Measurements from ENCODE around the gene GALNT15.
A peak's percentile ranks its signal among the peaks of the same experiment; 100 is the strongest.

GALNT15 gene

GRCh38 chr3:16174389-16174788 lies at the start of gene GALNT15:
Gene GALNT15 (plus strand): TSS chr3:16174680. CDS start chr3:16175152, 472 bp downstream.
- DNase-seq (ENCODE audit: low read depth), result peak; percentile 63

GRCh38 chr3:16126634-16127033 lies 47.8 kb upstream of the GALNT15 start:
- DNase-seq (ENCODE audit: low read depth), result no peak

- DNase-seq (ENCODE audit: low read depth), result no peak
These were observed 47.2 kb upstream of the GALNT15 start for GRCh38 chr3:16127249-16127648.

GRCh38 chr3:16130066-16130465 lies 44.4 kb upstream of the GALNT15 start:
- DNase-seq (ENCODE audit: low read depth), result no peak

- DNase-seq (ENCODE audit: low read depth), result no peak
These were observed 42.3 kb upstream of the GALNT15 start for GRCh38 chr3:16132190-16132589.

- no peak for DNase-seq (ENCODE audit: low read depth)
These were observed 41.6 kb upstream of the GALNT15 start for GRCh38 chr3:16132928-16133327.

- no peak for DNase-seq (ENCODE audit: low read depth)
These were observed 40.1 kb upstream of the GALNT15 start for GRCh38 chr3:16134173-16134928.

GRCh38 chr3:16136055-16136454 lies 38.4 kb upstream of the GALNT15 start:
- peak; percentile 42 for DNase-seq (ENCODE audit: low read depth)

- no peak for DNase-seq (ENCODE audit: low read depth)
These were observed 37.4 kb upstream of the GALNT15 start for GRCh38 chr3:16137044-16137443.

- no peak for DNase-seq (ENCODE audit: low read depth)
These were observed 36.5 kb upstream of the GALNT15 start for GRCh38 chr3:16137977-16138376.

GRCh38 chr3:16140116-16140893 lies 34.2 kb upstream of the GALNT15 start:
- no peak for DNase-seq (ENCODE audit: low read depth)

GRCh38 chr3:16140894-16141285 lies 33.6 kb upstream of the GALNT15 start:
- DNase-seq (ENCODE audit: low read depth), result no peak

- no peak for DNase-seq (ENCODE audit: low read depth)
These were observed 32.0 kb upstream of the GALNT15 start for GRCh38 chr3:16142350-16143025.

- DNase-seq (ENCODE audit: low read depth), result no peak
These were observed 30.5 kb upstream of the GALNT15 start for GRCh38 chr3:16143861-16144447.

- DNase-seq (ENCODE audit: low read depth), result no peak
These were observed 29.3 kb upstream of the GALNT15 start for GRCh38 chr3:16145176-16145575.

GRCh38 chr3:16146015-16146730 lies 28.3 kb upstream of the GALNT15 start:
- no peak for DNase-seq (ENCODE audit: low read depth)

- DNase-seq (ENCODE audit: low read depth), result no peak
These were observed 27.1 kb upstream of the GALNT15 start for GRCh38 chr3:16147220-16147994.

GRCh38 chr3:16148213-16148612 lies 26.3 kb upstream of the GALNT15 start:
- DNase-seq (ENCODE audit: low read depth), result no peak

- no peak for DNase-seq (ENCODE audit: low read depth)
These were observed 25.7 kb upstream of the GALNT15 start for GRCh38 chr3:16148783-16149182.

GRCh38 chr3:16150285-16150684 lies 24.2 kb upstream of the GALNT15 start:
- DNase-seq (ENCODE audit: low read depth), result no peak

GRCh38 chr3:16151109-16151508 lies 23.4 kb upstream of the GALNT15 start:
- DNase-seq (ENCODE audit: low read depth), result no peak
